ENCODE measurements around the gene IQCM.
"Not testable (repeated sequence)": the region's sequence is repeated elsewhere in the genome, so short reads cannot be mapped to it uniquely, and the experiment has no call there.

Gene IQCM

GRCh38 chr4:149555146-149555545 lies 260.5 kb downstream of the IQCM start:
- no peak for DNase-seq

GRCh38 chr4:149553959-149554520 lies 261.6 kb downstream of the IQCM start:
- DNase-seq = no peak

- no peak for DNase-seq
These were observed 263.0 kb downstream of the IQCM start for GRCh38 chr4:149552601-149553000.

- DNase-seq = no peak
These were observed 265.7 kb downstream of the IQCM start for GRCh38 chr4:149549911-149550310.

- no peak for DNase-seq
These were observed 280.9 kb downstream of the IQCM start for GRCh38 chr4:149534779-149535178.

- DNase-seq = no peak
These were observed 283.8 kb downstream of the IQCM start for GRCh38 chr4:149531861-149532260.

- no peak for DNase-seq
These were observed 292.6 kb downstream of the IQCM start for GRCh38 chr4:149523039-149523438.

- peak in 1 of 2 experiments; percentile 8 for DNase-seq
These were observed 293.8 kb downstream of the IQCM start for GRCh38 chr4:149521611-149522425.

GRCh38 chr4:149518471-149518870 lies 297.2 kb downstream of the IQCM start:
- no peak for DNase-seq

GRCh38 chr4:149513081-149513480 lies 302.6 kb downstream of the IQCM start:
- DNase-seq = no peak

GRCh38 chr4:149512501-149512900 lies 303.1 kb downstream of the IQCM start:
- no peak for DNase-seq

GRCh38 chr4:149511558-149512298 lies 303.9 kb downstream of the IQCM start:
- no peak for DNase-seq

GRCh38 chr4:149507309-149507708 lies 308.3 kb downstream of the IQCM start:
- not testable (repeated sequence) for DNase-seq

- DNase-seq = no peak
These were observed 314.8 kb downstream of the IQCM start for GRCh38 chr4:149500806-149501205.

GRCh38 chr4:149499726-149500125 lies 315.9 kb downstream of the IQCM start:
- DNase-seq = no peak

GRCh38 chr4:149498246-149498645 lies 317.4 kb downstream of the IQCM start:
- DNase-seq = no peak

GRCh38 chr4:149493492-149493891 lies 322.2 kb downstream of the IQCM start:
- DNase-seq = no peak

GRCh38 chr4:149489321-149489720 lies 326.3 kb downstream of the IQCM start:
- DNase-seq = no peak

- no peak for DNase-seq
These were observed 328.8 kb downstream of the IQCM start for GRCh38 chr4:149486861-149487260.

GRCh38 chr4:149468669-149469068 lies 347.0 kb downstream of the IQCM start:
- DNase-seq = not testable (repeated sequence)

GRCh38 chr4:149466446-149466845 lies 349.2 kb downstream of the IQCM start:
- no peak for DNase-seq

- DNase-seq = no peak
These were observed 349.7 kb downstream of the IQCM start for GRCh38 chr4:149465955-149466354.

- DNase-seq = no peak
These were observed 372.1 kb downstream of the IQCM start for GRCh38 chr4:149443537-149443936.

- DNase-seq = no peak
These were observed 374.3 kb downstream of the IQCM start for GRCh38 chr4:149441338-149441737.
